GF-D8 (cell line): ENCODE measurements around the gene ITPRIPL2.

Experiments used
- DNase-seq: peaks from one replicate; lab custom pipeline; 2025; lab: John Stamatoyannopoulos, UW

Gene ITPRIPL2

DNA sequence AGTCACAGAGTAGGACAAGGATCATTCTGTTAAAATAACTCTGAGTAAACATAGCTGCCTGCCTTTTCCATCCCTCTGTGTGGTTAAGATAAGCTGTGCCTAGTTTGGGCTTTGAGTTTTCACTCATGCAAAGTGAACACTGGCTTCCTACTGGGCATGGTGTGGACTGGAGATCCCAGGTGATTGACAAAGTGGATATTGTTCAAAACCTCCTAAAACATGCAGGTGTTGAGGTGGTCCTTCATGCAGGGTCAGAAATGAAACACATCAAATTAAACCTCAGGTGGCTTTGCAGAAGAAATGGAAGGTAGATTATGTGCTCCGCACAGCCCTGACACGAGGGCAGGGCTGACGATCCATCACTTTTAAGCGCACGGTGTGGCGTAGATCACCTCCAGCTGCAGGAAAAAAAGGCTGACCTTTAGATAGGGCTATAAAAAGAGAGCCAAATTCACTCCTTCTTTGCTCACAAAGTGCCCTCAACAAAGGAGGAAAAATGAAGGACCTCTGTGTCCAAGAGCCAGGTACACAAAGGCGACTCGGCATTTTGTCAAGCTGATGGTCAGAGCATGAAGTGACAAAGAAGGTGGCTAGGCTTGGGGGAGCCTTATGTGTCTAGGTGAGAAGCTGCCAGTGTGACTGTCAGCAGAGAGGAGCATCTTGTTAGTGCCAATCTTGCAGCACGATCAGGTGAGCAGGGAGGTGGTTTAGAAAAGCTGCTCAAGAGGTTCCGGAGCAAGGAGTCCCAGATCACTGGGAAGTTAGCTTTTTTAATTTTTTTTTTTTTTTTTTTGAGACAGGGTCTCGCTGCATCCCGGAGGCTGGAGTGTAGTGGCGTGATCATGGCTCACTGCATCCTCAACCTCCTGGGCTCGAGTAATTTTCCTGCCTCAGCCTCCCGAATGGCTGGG, 19.9 kb upstream of the ITPRIPL2 start:
- no peak for DNase-seq

DNA sequence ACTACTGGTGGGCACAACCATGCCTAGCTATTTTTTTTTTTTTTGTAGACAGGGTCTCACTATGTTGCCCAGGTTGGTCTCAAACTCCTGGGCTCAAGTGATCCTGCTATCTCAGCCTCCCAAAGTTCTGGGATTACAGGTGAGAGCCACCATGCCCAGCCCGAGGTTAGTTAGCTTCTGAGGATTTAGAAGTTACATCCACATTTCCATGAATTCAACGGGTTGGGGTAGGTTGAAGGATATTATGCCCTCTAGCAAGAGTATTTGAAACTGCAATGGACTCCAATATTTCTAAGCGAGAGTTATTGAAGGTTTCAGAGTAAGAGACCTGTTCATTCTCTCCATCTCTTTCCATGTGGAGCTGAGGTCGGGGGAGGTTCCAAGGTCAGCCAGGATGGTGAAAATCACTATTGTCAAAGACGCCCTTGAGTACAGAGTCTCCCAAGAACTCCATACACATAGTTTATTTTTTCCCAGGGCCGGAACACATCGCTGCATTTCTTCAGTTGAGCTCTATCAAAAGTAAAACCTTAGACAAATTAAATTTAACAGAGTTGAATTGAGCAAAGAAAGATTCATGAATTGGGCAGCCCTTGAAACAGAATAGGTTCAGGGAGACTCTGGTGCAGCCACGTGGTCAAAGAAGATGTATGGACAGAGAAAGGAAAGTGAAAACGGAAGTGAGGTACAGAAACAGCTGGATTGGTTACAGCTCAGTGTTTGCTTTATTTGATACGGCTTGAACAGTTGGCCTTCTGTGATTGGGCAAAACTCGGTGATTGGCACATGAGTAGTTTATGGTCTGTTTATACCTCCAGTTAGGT, 19.0 kb upstream of the ITPRIPL2 start:
- no peak for DNase-seq

DNA sequence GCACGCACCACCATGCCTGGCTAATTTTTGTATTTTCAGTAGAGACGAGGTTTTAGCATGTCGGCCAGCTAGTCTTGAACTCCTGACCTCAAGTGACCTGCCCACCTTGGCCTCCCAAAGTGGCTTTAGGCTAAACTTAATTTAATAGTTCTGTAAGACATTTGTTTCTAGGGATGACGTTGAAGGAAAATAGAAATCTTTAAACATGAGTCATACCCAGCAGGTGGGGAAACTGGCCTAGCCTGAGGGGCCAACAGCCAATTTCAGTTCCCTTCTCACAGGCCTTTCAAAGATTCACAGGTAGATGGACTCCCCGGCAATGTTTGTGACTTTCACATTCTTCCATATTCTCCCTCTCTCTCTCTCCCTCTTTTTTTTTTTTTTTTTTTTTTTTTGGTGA, 18.1 kb upstream of the ITPRIPL2 start:
- no peak for DNase-seq

DNA sequence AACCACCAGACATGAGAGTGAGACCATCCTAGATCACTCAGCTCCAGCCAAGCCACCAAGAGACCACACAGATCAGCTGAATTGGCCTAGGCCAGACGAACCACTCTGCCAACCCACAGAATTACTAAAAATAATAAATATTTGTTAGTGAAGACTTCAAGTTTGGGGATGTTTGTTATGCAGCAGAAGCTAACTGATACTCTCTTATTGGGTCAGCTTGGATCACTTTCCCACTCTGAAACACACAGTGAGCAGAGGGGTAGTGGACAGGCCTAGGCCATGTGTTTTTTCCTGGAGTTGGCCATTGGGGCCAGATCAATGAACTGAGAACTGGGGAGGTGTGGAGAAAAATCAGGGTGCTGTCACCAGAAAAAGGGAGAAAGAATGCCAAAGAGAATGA, 15.6 kb upstream of the ITPRIPL2 start:
- no peak for DNase-seq

DNA sequence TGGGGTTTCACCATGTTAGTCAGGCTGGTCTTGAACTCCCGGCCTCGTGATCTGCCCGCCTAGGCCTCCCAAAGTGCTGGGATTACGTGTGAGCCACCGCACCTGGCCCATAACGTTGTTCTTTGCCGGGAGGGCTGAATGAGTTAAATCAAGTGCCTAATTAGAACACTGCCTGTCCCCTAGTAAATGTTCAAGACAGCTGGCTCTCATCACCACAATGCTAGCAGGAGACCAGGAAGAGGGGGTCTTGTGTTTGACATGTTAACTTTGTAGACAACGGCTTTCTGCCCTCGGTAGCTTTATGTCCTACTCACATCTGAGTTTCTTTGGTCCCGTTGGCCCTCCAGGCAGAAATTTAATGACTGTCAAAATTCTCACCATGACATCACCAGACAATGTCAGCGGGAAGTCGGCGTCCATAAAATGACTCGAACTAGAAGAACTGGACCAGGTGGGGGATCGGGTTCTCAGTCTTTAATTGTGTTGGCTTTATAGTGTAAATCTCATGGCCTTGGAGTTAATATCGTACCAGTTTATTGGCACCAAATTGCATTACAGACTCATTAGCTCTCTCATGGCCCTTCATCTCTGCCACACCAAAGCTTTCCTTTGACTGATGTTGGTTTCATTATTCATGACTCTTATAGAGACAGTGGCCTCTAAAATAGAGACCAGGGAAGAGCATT, 11.4 kb upstream of the ITPRIPL2 start:
- DNase-seq: no peak

DNA sequence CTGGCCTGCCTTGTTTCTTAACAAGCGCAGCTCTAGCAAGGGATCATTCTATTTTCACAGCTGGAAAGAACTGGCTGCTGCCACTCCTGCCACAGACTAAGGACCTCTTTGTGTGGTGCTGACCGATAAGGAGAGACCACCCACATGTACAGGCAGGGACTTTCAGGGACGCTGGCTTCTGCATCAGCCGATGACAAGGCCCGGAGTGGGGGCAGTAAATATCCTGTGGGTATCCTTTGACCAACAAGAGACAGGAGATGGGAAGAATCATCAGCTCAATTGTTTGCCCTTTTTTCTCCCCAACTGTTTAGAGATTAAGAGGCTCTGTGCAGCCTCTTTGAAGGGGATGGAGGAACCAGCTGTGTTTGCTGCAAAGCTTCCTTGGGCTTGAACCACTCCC, 9.2 kb upstream of the ITPRIPL2 start:
- DNase-seq: no peak

DNA sequence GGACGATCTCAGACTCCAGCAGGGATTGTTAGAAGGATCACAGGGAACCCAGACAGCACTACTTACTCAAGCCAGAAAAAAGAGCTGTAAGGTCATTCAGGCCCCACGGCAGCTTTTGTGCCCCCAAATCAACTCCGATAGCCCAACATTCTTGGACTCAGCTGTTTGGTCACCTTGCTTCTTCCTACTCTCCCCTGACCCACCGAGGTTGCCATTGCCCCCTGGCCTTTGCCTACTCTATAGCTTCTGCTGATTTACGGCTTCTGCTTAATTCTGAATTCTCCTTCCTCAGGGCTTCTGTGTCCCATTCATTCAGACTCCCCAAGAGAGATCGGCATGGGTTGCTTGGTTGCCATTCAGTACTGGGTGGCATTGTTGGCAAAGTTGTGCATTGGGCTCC, 8.6 kb upstream of the ITPRIPL2 start:
- no peak for DNase-seq

DNA sequence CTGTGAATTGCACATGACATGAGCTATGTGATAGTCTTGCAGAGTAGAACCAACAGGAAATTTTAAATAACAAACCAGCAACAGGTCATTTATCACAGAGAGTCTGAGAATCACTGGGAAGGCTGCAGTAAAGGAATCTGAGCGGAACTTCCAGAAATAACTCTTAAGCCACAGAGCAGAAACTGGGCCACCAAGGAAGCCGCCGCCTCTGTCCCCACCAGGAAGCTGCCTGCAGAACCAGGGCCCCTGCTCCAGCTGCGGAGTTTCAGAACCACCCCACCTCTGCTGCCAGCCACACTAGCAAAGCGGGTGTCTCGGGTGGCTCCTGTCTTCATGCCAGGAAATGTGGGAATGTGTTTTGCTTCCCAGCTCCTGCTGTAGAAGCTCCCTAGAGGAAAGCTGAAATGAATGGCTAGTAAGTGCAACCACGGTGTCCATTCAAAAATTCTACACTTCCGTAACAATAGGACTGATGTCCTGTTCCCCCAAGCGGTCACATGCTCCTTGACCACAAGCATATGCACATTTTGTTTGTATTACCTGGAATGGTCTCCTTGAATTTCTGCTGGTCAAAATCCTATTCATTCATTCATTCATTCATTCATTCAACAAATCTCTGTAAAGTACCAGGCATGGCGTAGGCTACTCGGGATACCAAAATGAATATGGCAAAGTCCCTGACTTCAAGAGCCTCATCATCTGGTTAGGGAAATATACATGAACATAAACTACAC, 7.7 kb upstream of the ITPRIPL2 start:
- DNase-seq: no peak

DNA sequence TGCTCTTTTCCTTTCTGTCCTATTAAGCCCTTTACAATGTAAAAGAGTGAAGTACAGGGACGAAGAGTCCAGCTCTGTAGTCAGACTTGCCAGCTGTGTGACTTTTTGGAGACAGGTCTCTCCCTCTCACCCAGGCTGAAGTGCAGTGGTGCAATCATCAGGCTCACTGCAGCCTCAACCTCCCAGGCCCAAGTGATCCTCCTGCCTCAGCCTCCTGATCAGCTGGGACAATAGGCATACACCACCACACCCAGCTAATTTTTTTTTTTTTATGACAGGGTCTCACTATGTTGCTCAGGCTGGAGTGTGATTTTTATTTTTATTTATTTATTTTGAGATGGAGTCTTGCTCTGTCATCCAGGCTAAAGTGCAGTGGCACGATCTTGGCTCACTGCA, 7.1 kb upstream of the ITPRIPL2 start:
- no peak for DNase-seq

DNA sequence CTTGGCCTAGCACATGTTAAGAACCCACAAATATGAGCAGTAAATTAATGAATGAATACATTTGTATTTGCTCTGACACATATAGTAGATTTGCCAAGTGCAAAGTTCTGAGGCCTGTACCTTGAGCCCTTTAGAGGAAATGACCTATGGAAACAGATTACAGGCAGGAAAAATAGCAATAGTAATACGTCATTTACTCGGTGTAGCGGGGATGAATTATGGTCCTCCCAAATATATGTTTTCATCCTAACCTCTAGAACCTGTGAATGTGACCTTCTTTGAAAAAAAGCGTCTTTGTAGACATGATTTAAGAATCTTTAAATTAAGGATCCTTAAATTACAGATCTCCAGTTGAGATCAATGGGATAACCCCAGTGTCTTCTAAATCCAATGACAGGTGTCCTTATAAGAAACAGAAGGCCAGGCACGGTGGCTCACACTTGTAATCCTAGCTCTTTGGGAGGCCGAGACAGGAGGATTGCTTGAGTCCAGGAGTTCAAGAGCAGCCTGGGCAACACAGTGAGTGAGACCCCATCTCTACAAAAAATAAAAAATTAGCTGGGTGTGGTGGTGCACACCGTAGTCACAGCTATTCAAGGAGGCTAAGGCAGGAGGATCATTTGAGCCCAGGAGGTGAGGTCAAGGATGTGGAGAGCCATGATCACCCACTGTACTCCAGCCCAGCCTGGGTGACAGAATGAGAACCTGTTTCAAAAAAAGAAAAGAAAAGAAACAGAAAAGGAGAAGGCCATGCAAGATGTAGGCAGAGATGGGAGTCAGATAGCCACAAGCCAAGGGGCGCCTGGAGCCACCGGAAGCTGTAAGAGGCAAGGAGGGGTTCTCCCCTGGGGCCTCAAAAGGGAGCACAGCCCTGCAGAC, 5.1 kb upstream of the ITPRIPL2 start:
- no peak for DNase-seq

DNA sequence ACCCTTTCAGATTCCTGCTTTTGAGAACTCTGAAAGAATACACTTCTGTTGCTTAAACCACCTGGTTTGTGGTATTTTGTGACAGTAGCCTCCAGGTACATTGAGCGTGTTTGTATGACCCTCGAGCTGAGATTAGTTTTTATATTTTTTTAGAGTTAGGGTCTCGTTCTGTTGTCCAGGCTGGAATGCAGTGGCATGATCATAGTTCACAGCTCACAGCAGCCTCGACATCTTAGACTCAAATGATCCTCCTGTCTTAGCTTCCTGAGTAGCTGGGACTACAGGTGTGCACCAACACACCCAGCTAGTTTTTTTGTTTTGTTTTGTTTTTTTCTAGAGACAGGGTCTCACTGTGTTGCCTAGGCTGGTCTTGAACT, 4.5 kb upstream of the ITPRIPL2 start:
- DNase-seq: no peak

DNA sequence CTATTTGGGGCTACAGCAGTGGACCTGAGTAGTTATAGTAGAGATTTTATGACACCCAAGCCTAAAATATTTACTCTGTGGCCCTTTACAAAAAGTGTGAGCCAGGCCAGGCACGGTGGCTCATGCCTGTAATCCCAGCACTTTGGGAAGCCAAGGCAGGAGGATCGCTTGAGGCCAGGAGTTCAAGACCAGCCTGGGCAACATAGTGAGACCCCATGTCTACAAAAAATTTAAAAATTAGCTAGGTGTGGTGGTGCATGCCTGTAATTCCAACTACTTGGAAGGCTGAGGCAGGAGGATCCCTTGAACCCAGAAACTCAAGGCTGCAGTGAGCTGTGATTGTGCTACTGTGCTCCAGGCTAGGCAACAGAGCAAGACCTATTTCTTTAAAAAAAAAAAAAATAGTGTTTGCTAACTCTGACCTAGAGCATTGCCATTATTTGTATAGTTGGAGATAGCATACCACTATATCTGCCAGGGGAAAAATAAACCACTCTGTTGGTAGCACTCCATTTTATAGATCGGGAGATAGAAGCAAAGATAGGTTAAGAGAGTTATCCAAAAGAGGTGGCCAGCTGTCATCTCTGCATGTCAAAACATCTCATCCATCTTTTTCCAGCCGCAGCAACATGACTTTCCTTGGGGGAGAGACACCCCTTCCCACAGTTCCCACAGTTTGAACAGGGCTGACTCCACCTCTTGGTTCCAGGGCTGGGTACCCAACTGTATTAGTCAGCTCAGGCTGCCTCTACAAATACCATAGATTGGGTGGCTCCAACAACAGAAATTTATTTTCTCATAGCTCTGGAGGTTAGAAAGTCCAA, 3.0 kb upstream of the ITPRIPL2 start:
- no peak for DNase-seq

DNA sequence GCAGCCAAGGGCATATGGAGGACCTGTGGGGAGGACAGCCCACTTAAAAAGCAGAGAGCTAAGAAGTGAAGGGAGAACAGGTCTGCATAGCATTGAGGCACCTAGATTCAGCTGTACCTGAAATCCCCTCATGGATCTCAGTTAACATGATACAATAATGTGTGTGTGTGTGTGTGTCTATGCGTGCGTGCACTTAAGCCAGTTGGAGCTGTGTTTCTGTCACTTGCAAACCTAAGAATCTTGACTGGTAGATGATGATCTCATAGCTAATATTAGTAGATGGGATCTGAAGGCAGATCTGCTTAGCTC, 1.7 kb upstream of the ITPRIPL2 start:
- DNase-seq: no peak

DNA sequence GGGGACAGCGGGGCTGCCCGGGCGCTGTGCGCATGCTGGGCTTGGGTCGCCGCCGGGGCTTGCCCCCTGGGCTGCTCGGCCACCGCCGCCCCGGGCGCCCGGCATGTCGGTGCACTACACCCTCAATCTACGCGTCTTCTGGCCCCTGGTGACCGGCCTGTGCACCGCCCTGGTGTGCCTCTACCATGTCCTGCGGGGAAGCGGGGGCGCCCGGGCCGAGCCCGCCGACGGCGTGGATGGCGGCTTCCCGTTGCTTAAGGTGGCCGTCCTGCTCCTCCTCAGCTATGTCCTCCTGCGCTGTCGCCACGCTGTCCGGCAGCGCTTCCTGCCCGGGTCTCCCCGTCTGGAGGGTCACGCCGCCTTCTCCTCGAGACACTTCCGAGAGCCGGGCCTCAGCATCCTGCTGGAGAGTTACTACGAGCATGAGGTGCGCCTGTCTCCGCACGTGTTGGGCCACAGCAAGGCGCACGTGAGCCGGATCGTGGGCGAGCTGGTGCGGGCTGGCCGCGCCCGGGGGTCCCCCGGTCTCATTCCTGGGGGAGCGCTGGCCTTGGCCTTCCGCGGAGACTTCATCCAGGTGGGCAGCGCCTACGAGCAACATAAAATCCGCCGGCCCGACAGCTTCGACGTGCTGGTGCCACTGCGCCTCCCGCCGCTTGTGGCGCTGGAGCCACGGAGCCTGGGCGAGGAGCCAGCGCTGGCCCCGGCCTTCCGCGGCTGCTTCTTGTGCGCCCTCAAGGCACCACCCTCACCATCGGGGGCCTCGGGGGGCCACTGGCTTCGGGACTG, 789 bp downstream of the ITPRIPL2 start:
- peak; percentile 35 for DNase-seq

DNA sequence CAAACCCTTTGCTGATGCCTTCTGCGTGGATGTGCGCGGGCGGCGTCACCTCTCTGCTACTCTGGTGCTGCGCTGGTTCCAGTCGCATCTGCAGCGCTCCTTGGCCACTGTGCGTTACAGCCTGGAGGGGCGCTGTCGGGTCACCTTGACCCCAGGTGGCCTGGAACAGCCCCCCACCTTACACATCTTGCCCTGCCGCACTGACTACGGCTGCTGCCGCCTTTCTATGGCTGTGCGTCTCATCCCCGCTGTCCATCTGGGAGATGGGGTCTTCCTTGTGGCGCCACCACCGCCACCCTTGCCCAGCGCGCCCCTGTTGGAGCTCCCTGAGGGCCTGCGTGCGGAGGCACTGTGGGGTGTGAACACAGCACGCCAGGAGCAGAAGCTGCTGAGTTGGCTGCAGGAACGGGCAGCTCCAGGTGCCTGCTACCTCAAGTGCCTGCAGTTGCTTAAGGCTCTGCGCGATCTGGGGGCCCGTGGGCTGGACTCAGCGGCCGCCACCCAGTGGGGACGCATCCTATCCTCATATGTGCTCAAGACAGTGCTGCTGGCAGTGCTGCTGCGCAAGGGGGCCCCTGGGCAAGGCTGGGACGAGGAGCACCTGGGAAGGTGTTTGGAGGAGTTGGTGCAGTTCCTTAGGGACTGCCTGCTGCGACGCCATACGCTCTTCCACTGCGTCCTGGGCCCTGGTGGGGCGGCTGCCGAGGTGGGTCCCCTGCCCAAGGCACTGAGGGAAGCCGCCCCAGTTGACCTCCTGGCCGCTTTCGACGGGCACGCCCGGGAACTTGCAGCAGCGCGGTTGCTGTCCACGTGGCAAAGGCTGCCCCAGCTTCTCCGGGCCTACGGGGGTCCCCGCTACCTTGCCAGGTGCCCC, 1.6 kb downstream of the ITPRIPL2 start:
- no peak for DNase-seq

DNA sequence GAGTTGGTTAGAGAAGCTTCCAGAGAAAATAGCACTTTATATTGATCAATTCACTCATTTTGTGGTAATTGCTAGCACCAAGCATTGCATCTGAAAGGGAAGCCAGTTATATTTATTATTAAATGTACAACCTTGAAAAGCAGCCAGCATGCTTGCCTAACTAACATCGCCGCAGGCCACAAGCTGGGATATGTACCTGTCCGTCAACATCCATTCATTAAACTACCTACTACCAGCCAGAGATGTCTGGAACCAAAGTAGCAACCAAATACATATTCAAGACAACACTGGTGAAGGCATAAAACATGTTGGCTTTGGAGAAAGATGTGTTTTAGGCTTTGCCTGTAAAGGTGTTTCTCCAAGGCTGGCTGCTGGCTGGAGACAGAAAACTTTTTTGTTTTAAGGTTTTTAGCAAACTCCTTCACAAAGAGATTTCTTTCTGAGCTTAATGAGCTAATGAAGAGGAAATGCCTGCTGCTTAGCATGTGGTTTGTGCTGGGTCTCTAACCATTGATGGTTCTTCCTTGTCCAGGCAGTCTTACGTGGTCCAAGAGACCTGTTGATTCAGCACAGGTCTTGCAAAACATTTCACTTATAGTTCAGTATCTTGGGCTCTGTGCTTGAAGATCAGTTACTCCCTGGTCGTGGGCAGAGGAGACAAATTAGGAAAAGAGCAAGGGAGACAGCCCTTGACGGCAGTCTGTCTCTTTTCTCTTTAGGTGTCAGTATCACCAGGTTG, 3.1 kb downstream of the ITPRIPL2 start:
- DNase-seq: peak; percentile 32

DNA sequence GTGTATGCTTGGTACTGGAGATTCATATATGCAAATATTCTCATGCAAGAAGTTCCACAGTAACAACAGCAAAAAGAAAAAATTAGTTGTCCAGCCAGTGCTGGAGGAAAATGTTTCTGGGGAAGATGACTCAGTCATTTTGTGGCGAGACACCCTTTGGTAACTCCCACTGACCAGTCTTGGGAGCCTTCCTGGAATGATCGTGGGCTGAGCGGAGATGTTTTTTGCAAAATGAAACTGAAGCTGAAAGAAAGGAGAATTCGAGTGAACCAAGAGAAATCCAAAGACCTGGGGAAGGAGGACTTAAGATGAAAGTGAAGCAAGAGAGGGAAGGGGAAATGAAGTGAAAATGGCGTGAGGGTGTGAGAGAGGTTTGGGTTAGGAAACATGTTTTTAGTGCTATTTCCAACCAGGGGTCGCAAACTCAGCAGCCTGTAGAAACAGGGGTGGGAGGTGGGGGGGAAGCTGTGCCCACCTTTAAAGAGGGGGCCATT, 5.2 kb downstream of the ITPRIPL2 start:
- peak; percentile 45 for DNase-seq

DNA sequence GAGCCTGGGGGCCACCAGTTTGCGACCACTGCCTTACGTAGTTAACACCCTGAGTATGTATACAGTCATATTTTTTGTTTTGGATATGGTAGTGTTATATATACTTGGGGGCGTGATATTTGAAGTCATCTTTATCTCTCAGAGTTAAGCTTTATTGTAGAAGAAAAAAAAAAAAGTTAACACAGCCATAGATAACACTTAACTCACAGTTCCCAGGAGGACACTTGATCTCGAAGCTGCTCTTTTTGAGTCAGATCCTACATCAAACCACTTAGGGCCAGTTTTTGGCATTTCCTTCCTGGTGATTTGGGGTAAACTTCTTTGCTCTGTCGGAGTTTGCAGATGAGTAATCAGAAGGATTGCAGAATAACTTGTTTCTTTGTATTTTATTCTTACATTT, 5.8 kb downstream of the ITPRIPL2 start:
- no peak for DNase-seq
